ENCODE data around the gene SLC4A1. TPM values are rescaled to one million over a fixed set of nuclear protein-coding genes. Genes with fewer than 3 reads are reported as not detected.

SLC4A1 gene
- total and polyA plus RNA-seq, 2 experiments from 2014 or later, result not detected

GRCh38 chr17:44308865-44309264 is 40.9 kb upstream of the SLC4A1 start (continued):
- TF ChIP-seq ZNF331 (CRISPR knock-in tag; IDR thresholded peaks at IDR 0.05; ENCODE audit: low read depth) (no peak), EZH2 (IDR thresholded peaks at IDR 0.05; ENCODE audit: low read depth, unreplicated experiment) (no peak), JUNB (IDR thresholded peaks at IDR 0.05; ENCODE audit: unreplicated experiment) (no peak), EZH2phosphoT487 (IDR thresholded peaks at IDR 0.05; ENCODE audit: unreplicated experiment) (no peak)

DNA sequence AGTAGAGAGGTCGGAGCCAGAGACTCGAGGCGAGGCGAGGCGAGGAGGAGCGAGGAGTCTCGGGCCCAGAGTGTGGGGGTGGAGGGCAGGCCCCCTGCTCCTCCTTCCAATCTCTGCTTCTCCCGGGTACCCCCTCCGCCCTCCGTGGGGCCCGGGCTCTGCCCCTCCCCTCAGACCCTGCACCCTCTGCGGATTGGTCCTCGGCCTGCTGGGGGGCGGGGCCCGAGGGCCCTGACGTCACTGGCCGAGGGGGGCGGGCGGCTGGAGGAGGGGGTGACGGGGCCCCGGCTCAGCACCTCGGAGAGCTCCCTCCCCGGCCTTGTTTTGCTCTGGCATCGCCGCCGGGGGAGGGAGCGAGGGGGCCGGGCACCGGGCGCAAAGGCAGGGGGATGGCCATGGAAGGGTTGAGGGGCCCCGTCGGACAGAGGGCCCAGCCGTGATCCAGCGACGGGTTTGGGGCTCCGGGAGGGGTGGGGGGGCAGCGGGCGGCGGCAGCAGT is 40.4 kb upstream of the SLC4A1 start, which contains the start of gene RUNDC3A:
TSS of gene RUNDC3A (plus strand) at position 282 of the 499 bp plus-strand sequence. CDS start 232 bp downstream, outside the sequence.
- Mint-ChIP-seq H3K27me3 (ENCODE audit: insufficient read depth, low read depth, poor library complexity) (peaks cover 23% of the 10 kb centered on the region), H3K4me3 (peak within 1 kb of the TSS; percentile 71), H3K27ac (peak within 1 kb of the TSS; percentile 88), H3K4me1 (peaks cover 45% of the 10 kb centered on the region), H3K36me3 (ENCODE audit: low read depth) (no peaks in the 10 kb centered on the region), H3K9me3 (no peaks in the 10 kb centered on the region; the same call in 2 of the 3 replicates)
- 0 out of 2 replicates have a peak, but pooled peaks cover 4% of the 10 kb centered on the region for H3K27me3 ChIP-seq (ENCODE audit: insufficient read depth)
- peak within 1 kb of the TSS; percentile 95 for H2AFZ ChIP-seq
- H3K4me3 ChIP-seq, result peak within 1 kb of the TSS; percentile 79
- H3K79me2 ChIP-seq (replicated peaks; ENCODE audit: insufficient read depth), result no peaks in the 10 kb centered on the region
- no peaks in the 10 kb centered on the region for H3K9me2 ChIP-seq (ENCODE audit: insufficient read depth)
- no peaks in the 10 kb centered on the region for H3K36me3 ChIP-seq (ENCODE audit: insufficient read depth)
- DNase-seq (ENCODE audit: low spot score) (peak; percentile 94), ATAC-seq (peak; percentile 89)
- H4K20me1 ChIP-seq (replicated peaks; ENCODE audit: insufficient read depth), result 0 out of 2 replicates have a peak, but pooled peaks cover 3% of the 10 kb centered on the region
- H3K4me1 ChIP-seq (ENCODE audit: insufficient read depth), result peaks cover 18% of the 10 kb centered on the region; the same call in 1 of the 2 replicates
- H3F3A ChIP-seq (replicated peaks; ENCODE audit: low read depth), result peaks cover 12% of the 10 kb centered on the region; the same call in 1 of the 2 replicates
- H3K27ac ChIP-seq (ENCODE audit: low read depth), result peak within 1 kb of the TSS; percentile 92; the same call in 1 of the 2 replicates
- H3K4me2 ChIP-seq, result peak within 1 kb of the TSS; percentile 96
- TF ChIP-seq CREB1 (CRISPR knock-in tag; IDR thresholded peaks at IDR 0.05; ENCODE audit: low read depth) (peak; percentile 96), NANOG (IDR thresholded peaks at IDR 0.05; ENCODE audit: borderline replicate concordance) (no peak), POLR2AphosphoS5 (IDR thresholded peaks at IDR 0.05; ENCODE audit: low read depth) (peak; percentile 59)
- TF ChIP-seq, protein P1, sequence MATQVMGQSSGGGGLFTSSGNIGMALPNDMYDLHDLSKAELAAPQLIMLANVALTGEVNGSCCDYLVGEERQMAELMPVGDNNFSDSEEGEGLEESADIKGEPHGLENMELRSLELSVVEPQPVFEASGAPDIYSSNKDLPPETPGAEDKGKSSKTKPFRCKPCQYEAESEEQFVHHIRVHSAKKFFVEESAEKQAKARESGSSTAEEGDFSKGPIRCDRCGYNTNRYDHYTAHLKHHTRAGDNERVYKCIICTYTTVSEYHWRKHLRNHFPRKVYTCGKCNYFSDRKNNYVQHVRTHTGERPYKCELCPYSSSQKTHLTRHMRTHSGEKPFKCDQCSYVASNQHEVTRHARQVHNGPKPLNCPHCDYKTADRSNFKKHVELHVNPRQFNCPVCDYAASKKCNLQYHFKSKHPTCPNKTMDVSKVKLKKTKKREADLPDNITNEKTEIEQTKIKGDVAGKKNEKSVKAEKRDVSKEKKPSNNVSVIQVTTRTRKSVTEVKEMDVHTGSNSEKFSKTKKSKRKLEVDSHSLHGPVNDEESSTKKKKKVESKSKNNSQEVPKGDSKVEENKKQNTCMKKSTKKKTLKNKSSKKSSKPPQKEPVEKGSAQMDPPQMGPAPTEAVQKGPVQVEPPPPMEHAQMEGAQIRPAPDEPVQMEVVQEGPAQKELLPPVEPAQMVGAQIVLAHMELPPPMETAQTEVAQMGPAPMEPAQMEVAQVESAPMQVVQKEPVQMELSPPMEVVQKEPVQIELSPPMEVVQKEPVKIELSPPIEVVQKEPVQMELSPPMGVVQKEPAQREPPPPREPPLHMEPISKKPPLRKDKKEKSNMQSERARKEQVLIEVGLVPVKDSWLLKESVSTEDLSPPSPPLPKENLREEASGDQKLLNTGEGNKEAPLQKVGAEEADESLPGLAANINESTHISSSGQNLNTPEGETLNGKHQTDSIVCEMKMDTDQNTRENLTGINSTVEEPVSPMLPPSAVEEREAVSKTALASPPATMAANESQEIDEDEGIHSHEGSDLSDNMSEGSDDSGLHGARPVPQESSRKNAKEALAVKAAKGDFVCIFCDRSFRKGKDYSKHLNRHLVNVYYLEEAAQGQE (IDR thresholded peaks at IDR 0.05; ENCODE audit: unreplicated experiment), result peak; percentile 87

Data from GM23338 (cell line).